Measurements from ENCODE around the gene TDRD5. TPM values are rescaled to one million over a fixed set of nuclear protein-coding genes. Genes with fewer than 3 reads are reported as not detected.

Gene TDRD5, protein sequence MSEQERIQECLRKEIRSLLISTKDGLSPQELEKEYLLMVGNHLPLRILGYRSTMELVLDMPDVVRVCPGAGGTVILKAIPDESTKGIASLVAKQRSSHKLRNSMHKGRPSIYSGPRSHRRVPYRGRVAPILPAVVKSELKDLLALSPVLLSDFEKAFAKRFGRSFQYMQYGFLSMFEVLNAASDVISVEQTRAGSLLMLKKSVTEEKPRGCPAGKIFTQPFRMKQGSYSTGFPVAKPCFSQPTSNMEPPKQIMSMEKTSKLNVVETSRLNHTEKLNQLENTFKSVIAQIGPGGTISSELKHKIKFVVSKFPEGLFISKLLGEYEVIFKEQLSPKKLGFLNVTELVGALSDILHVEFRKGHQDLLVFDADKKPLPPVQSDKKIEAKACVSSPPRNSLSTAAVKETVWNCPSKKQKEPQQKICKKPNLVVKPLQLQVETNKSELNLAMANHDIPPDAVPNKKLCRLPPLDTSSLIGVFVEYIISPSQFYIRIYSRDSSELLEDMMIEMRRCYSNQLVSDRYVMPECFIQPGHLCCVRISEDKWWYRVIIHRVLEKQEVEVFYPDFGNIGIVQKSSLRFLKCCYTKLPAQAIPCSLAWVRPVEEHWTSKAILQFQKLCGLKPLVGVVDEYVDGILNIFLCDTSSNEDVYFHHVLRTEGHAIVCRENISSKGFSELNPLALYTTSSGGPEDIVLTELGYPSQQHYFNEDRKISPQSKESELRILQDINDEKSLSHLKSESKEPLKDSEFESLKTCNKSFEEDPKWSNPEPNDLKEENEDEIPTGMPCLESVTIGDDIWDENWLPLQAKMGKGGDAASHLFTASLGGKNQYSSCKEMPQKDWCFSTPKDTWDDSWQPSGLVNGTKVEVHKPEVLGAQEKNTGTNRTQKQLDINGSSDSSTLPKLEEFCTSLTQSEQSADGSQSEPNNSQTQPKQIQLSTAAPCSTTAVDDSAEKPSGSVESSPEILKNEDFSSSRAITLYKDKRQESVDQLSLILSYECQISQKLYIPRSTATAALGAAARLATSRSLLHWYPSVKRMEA
- under 1 TPM in 1 of 2 donors, not detected in 1; 0.14 TPM for total RNA-seq

DNA sequence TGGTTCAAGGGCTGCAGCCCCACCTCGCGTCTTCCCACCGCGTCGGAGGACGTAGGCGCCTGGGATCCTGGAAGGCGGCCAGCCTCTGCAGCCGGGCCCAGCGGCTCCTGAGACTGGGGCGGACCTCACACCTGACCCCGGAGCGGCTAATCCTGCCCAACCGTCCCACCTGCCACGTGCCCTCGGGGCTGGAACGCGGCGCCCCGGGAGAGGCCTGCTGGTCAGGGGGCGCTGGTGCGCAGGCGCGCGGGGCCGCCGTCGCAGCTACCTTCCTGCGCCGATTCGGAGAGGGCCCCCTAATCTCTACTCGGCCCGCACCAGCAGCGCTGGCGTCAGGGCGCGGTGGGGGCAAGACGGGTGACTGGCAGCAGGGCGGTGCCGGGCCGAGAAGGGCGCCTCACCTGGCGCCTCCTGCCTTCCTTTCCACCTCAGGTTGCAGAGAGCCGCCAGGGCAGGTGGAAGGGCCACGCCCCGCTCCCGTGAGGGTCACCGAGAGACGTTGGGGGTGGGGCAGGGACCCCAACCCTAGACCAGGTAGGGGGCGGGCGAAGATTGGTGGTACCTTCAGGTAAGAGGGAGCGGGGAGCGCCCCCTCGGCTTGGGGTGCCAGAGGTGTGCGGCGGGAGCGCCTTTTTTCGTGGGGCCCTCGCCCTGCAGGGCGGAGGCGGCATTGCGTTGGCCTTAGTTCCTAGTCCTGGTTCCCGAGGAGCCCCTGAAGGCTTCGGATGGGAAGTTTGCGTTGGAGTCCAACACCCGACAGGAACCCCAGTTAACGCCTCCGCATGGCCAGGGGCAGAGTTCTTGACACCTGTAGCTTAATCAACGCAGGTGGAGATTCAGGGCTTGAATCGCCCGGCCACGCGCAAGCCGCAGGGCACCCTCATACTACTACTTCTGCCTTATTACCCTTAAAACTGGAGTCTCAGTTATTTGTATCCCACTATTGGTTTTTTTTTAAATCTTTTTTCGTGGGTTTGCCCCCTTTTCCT is at the start of gene TDRD5:
Gene TDRD5 (plus strand): TSS at position 241 of the 989 bp plus-strand sequence. CDS start 784 bp downstream, outside the sequence.
- Histone ChIP-seq H3K4me1 (ENCODE audit: control insufficient read depth in 1 of 2, low read depth in 2 of 2) (peaks cover 0 to 8% of the 10 kb centered on the region in 2 donors), H3K4me3 (peak within 1 kb of the TSS; percentile 58), H3K9me3 (no peaks in the 10 kb centered on the region), H3K27ac (no peak within 1 kb of the TSS), H3K27me3 (replicated peaks; ENCODE audit: insufficient read depth) (peaks cover 9% of the 10 kb centered on the region), H3K36me3 (no peaks in the 10 kb centered on the region)
- DNase-seq (ENCODE audit: low spot score): no peak
- TF ChIP-seq, protein P1, sequence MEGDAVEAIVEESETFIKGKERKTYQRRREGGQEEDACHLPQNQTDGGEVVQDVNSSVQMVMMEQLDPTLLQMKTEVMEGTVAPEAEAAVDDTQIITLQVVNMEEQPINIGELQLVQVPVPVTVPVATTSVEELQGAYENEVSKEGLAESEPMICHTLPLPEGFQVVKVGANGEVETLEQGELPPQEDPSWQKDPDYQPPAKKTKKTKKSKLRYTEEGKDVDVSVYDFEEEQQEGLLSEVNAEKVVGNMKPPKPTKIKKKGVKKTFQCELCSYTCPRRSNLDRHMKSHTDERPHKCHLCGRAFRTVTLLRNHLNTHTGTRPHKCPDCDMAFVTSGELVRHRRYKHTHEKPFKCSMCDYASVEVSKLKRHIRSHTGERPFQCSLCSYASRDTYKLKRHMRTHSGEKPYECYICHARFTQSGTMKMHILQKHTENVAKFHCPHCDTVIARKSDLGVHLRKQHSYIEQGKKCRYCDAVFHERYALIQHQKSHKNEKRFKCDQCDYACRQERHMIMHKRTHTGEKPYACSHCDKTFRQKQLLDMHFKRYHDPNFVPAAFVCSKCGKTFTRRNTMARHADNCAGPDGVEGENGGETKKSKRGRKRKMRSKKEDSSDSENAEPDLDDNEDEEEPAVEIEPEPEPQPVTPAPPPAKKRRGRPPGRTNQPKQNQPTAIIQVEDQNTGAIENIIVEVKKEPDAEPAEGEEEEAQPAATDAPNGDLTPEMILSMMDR (IDR thresholded peaks at IDR 0.05): no peak
- no peak for ATAC-seq (ENCODE audit: insufficient number of reproducible peaks, low FRiP score, low read depth)

DNA sequence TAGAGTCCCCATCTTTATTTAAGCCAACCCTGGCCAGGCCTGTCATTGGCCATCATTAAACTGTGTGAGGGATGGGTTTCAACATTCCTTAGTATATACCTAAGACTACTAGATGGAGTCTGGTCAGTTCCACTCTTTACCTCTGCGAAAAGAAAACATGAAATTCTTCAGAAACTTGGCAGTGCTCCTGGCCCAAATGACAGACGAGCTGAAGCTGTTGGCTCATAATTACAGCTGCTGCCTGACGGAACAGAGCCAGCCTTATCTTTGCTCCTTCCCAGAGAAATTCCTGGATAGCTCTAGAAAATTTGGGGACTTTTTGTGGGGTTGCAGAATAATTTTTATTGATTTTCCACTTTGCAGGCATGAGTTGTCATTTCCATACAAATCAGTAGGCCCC is 46.3 kb upstream of the TDRD5 start:
- DNase-seq (ENCODE audit: low spot score): no peak
- Histone ChIP-seq H3K9me3 (no peaks in the 10 kb centered on the region), H3K27me3 (replicated peaks; ENCODE audit: insufficient read depth) (no peaks in the 10 kb centered on the region), H3K4me3 (no peak overlapping the region), H3K27ac (no peak overlapping the region), H3K4me1 (ENCODE audit: control insufficient read depth in 1 of 2, low read depth in 2 of 2) (no peaks in the 10 kb centered on the region), H3K36me3 (no peaks in the 10 kb centered on the region)
- TF ChIP-seq, protein P1 (IDR thresholded peaks at IDR 0.05): no peak
- no peak for ATAC-seq (ENCODE audit: insufficient number of reproducible peaks, low FRiP score, low read depth)

DNA sequence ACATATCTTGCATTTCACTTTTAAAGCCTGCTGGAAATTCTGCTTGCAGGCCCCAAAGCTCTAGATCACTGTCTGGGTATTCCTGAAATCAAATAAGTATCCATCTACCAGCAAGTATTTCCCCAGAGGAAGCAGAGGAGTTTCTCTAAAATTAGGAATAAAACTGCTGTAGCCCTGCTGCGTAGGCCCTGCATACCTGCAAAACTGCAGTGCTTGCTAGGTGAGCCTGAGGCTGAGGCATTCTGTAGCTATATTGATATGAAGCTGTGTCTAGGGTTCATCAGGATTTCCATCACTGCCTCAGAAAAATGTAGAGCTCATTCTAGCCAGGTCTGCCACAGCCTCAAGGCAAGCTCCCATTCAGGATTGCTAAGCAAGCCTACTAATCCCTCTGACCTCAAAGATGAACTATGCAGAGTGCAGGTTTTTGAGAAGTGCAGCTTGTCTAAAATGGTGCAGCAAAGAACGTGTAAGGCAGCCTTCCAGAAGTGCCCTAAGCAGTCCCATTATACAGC is 44.6 kb upstream of the TDRD5 start:
- Histone ChIP-seq H3K27me3 (replicated peaks; ENCODE audit: insufficient read depth) (no peaks in the 10 kb centered on the region), H3K4me1 (ENCODE audit: control insufficient read depth in 1 of 2, low read depth in 2 of 2) (no peaks in the 10 kb centered on the region), H3K4me3 (no peak overlapping the region), H3K9me3 (no peaks in the 10 kb centered on the region), H3K27ac (no peak overlapping the region), H3K36me3 (no peaks in the 10 kb centered on the region)
- TF ChIP-seq, protein P1 (IDR thresholded peaks at IDR 0.05): no peak
- ATAC-seq (ENCODE audit: insufficient number of reproducible peaks, low FRiP score, low read depth): no peak
- no peak for DNase-seq (ENCODE audit: low spot score)

DNA sequence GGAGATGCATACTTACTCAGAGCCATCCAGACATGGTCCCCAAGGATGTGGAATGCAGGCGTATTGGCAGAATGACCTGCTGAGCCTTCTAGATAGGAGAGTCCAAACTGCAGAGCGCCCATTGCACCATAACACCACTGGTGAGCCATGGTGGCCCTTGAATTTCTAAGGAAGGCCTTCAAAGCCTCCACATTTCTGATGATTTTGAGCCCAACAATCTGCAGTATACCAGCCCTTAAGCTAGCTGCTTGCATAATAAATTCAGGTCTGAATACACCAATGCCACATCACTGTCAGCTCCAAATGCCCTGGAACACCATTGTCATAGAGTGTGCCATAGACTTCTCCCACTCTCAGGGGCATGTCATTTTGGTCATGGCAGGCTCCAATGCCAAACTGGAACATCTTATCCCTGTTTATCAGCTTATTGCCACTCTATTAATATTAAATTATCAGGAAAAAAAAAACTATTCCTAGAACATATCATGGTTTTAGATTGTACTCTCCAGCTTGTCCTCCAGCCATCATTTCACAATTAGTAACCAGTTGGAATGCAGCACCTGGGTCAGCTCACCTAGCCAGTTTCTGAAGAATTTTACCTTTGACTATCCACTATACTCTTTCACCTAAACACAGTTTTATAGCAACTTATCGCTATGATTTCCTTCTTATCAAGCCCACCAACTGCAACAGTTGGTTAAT is 42.8 kb upstream of the TDRD5 start:
- Histone ChIP-seq H3K4me1 (ENCODE audit: control insufficient read depth in 1 of 2, low read depth in 2 of 2) (no peaks in the 10 kb centered on the region), H3K36me3 (no peaks in the 10 kb centered on the region), H3K27ac (no peak overlapping the region), H3K27me3 (replicated peaks; ENCODE audit: insufficient read depth) (no peaks in the 10 kb centered on the region), H3K4me3 (no peak overlapping the region), H3K9me3 (no peaks in the 10 kb centered on the region)
- no peak for ATAC-seq (ENCODE audit: insufficient number of reproducible peaks, low FRiP score, low read depth)
- TF ChIP-seq, protein P1 (IDR thresholded peaks at IDR 0.05): no peak
- DNase-seq (ENCODE audit: low spot score): no peak

Measured in thoracic aorta (tissue), 2 donors.